GM08714 (cell line): ENCODE data around the gene ATXN2.
"Not testable (repeated sequence)": the region's sequence is repeated elsewhere in the genome, so short reads cannot be mapped to it uniquely, and the experiment has no call there.

Experiments
- H3K4me3 ChIP-seq: fragments of 200-500 bp; sonication (Bioruptor generic); 2 replicates; pipeline ENCODE4 v1.5.1; 2014; ENCODE audit warnings: mild to moderate bottlenecking, low read length, inconsistent platforms
- ZNF274 ChIP-seq: IDR thresholded peaks from 2 replicates; pipeline ENCODE4 v1.6.1; 2012; ENCODE audit warnings: mild to moderate bottlenecking, low read depth, low read length

The ATXN2 gene

GRCh38 chr12:111506260-111506659 is 92.9 kb downstream of the ATXN2 start:
- H3K4me3 ChIP-seq, result no peak overlapping the region
- TF ChIP-seq ZNF274, result no peak

GRCh38 chr12:111505601-111506036 is 93.5 kb downstream of the ATXN2 start:
- TF ChIP-seq ZNF274, result no peak
- no peak overlapping the region for H3K4me3 ChIP-seq

GRCh38 chr12:111503116-111503515 is 96.0 kb downstream of the ATXN2 start:
- no peak for TF ChIP-seq ZNF274
- H3K4me3 ChIP-seq, result no peak overlapping the region

- TF ChIP-seq ZNF274, result no peak
- no peak overlapping the region for H3K4me3 ChIP-seq
Observed at GRCh38 chr12:111494676-111495075, 104.4 kb downstream of the ATXN2 start.

- H3K4me3 ChIP-seq, result not testable (repeated sequence)
Observed at GRCh38 chr12:111492979-111493378, 106.1 kb downstream of the ATXN2 start.

- no peak for TF ChIP-seq ZNF274
- H3K4me3 ChIP-seq, result no peak overlapping the region
Observed at GRCh38 chr12:111488798-111489197, 110.3 kb downstream of the ATXN2 start.

GRCh38 chr12:111488271-111488670 is 110.8 kb downstream of the ATXN2 start:
- TF ChIP-seq ZNF274, result no peak
- no peak overlapping the region for H3K4me3 ChIP-seq

- H3K4me3 ChIP-seq, result no peak overlapping the region
- TF ChIP-seq ZNF274, result no peak
Observed at GRCh38 chr12:111482462-111482861, 116.7 kb downstream of the ATXN2 start.

GRCh38 chr12:111471236-111471635 is 127.9 kb downstream of the ATXN2 start:
- TF ChIP-seq ZNF274, result no peak
- H3K4me3 ChIP-seq, result no peak overlapping the region

GRCh38 chr12:111469401-111469800 is 129.7 kb downstream of the ATXN2 start:
- TF ChIP-seq ZNF274, result no peak
- H3K4me3 ChIP-seq, result no peak overlapping the region

- TF ChIP-seq ZNF274, result no peak
- no peak overlapping the region for H3K4me3 ChIP-seq
Observed at GRCh38 chr12:111467857-111468241, 131.3 kb downstream of the ATXN2 start.

- TF ChIP-seq ZNF274, result no peak
- H3K4me3 ChIP-seq, result no peak overlapping the region
Observed at GRCh38 chr12:111467092-111467856, 131.8 kb downstream of the ATXN2 start.

- TF ChIP-seq ZNF274, result no peak
- H3K4me3 ChIP-seq, result no peak overlapping the region
Observed at GRCh38 chr12:111462210-111462769, 136.8 kb downstream of the ATXN2 start.

- not testable (repeated sequence) for H3K4me3 ChIP-seq
Observed at GRCh38 chr12:111460111-111460510, 139.0 kb downstream of the ATXN2 start.

- no peak overlapping the region for H3K4me3 ChIP-seq
- no peak for TF ChIP-seq ZNF274
Observed at GRCh38 chr12:111458546-111459172, 140.5 kb downstream of the ATXN2 start.
